ENCODE data around the gene EVA1A. TPM values are rescaled to one million over a fixed set of nuclear protein-coding genes. Genes with fewer than 3 reads are reported as not detected.

Gene EVA1A
- total and polyA plus RNA-seq, 8 donors, result 1.3 to 4.7 (median 2.4) TPM; not detected in 3

GRCh38 chr2:75555701-75556100 is 5.0 kb downstream of the EVA1A start:
- no peak for DNase-seq
- intact Hi-C loops (cut with DNase I; ENCODE audit: low total_unique reads), result no loop called here

GRCh38 chr2:75553935-75554531 is 6.7 kb downstream of the EVA1A start:
- no peak for DNase-seq
- no peaks in the 10 kb centered on the region for H3K9me3 ChIP-seq
- intact Hi-C loops (cut with DNase I; ENCODE audit: low total_unique reads), result no loop called here
- 75 to 88% (median 85%) methylated on average over 4 of the region's 4 CpGs for WGBS, 5 donors
- H3K27me3 ChIP-seq, result peaks cover 0 to 28% (median 5%) of the 10 kb centered on the region in 3 donors
- TF ChIP-seq CTCF (IDR thresholded peaks at IDR 0.05) (no peak), EP300 (IDR thresholded peaks at IDR 0.05) (no peak), POLR2AphosphoS5 (IDR thresholded peaks at IDR 0.05) (no peak), POLR2A (IDR thresholded peaks at IDR 0.05) (no peak)
- no peak overlapping the region for H3K4me3 ChIP-seq
- H3K27ac ChIP-seq, result no peak overlapping the region
- no peaks in the 10 kb centered on the region for H3K36me3 ChIP-seq
- H3K4me1 ChIP-seq, result no peaks in the 10 kb centered on the region

More at GRCh38 chr2:75555701-75556100, 5.0 kb downstream of the EVA1A start:
- 87 to 92% (median 88%) methylated on average over 4 of the region's 4 CpGs for WGBS, 5 donors
- no peaks in the 10 kb centered on the region for H3K9me3 ChIP-seq
- no peak overlapping the region for H3K4me3 ChIP-seq
- TF ChIP-seq POLR2A (IDR thresholded peaks at IDR 0.05) (no peak), POLR2AphosphoS5 (IDR thresholded peaks at IDR 0.05) (no peak), CTCF (IDR thresholded peaks at IDR 0.05) (no peak), EP300 (IDR thresholded peaks at IDR 0.05) (no peak)
- peaks cover 2 to 14% (median 10%) of the 10 kb centered on the region in 4 donors for H3K4me1 ChIP-seq
- H3K27me3 ChIP-seq, result peaks cover 5 to 45% (median 14%) of the 10 kb centered on the region in 3 donors
- H3K36me3 ChIP-seq, result no peaks in the 10 kb centered on the region
- no peak overlapping the region for H3K27ac ChIP-seq

- Histone ChIP-seq H3K9me3 (no peaks in the 10 kb centered on the region), H3K27ac (no peak overlapping the region), H3K4me3 (no peak overlapping the region), H3K36me3 (no peaks in the 10 kb centered on the region), H3K27me3 (peaks cover 0 to 13% (median 3%) of the 10 kb centered on the region in 3 donors), H3K4me1 (no peaks in the 10 kb centered on the region)
- WGBS, 5 donors, result 88 to 97% (median 94%) methylated on average over 1 of the region's 1 CpG
- no peak for DNase-seq
- no peak for TF ChIP-seq POLR2AphosphoS5 (IDR thresholded peaks at IDR 0.05)
- TF ChIP-seq POLR2A (IDR thresholded peaks at IDR 0.05), result no peak
- no peak for TF ChIP-seq EP300 (IDR thresholded peaks at IDR 0.05)
- no peak for TF ChIP-seq CTCF (IDR thresholded peaks at IDR 0.05)
- intact Hi-C loops (cut with DNase I; ENCODE audit: low total_unique reads), result no loop called here
These were observed 8.5 kb downstream of the EVA1A start for GRCh38 chr2:75552222-75552621.

GRCh38 chr2:75551434-75551833 is 9.3 kb downstream of the EVA1A start:
- Histone ChIP-seq H3K4me3 (no peak overlapping the region), H3K27ac (no peak overlapping the region), H3K9me3 (no peaks in the 10 kb centered on the region), H3K36me3 (no peaks in the 10 kb centered on the region), H3K4me1 (no peaks in the 10 kb centered on the region), H3K27me3 (peaks cover 0 to 6% (median 0%) of the 10 kb centered on the region in 3 donors)
- no peak for DNase-seq
- TF ChIP-seq POLR2AphosphoS5 (IDR thresholded peaks at IDR 0.05) (no peak), EP300 (IDR thresholded peaks at IDR 0.05) (no peak), CTCF (IDR thresholded peaks at IDR 0.05) (no peak)
- 87 to 96% (median 92%) methylated on average over 3 of the region's 3 CpGs for WGBS, 5 donors
- intact Hi-C loops (cut with DNase I; ENCODE audit: low total_unique reads), result no loop called here

All from stomach (tissue), 9 donors.